Endothelial cell of umbilical vein (primary cell): Measurements from ENCODE around the gene PDE7B.

Experiments used
- CTCF ChIP-seq, 2 donors: IDR thresholded peaks; 1 replicate in 1 of 2; 2 replicates in 1 of 2; pipeline ENCODE4 v1.5.1; 2011; ENCODE audit warnings: low read length in 2 of 2, mild to moderate bottlenecking in 2 of 2, moderate library complexity in 2 of 2, control low read depth in 1 of 2, inconsistent platforms in 1 of 2, low read depth in 1 of 2; ENCODE audit not compliant: insufficient read depth in 1 of 2; ENCODE audit errors: extremely low read depth in 1 of 2
- EZH2 ChIP-seq: IDR thresholded peaks from 2 replicates; pipeline ENCODE4 v1.6.1; 2012; ENCODE audit warnings: borderline replicate concordance, low read depth, mild to moderate bottlenecking, moderate library complexity, low read length, inconsistent platforms; ENCODE audit not compliant: severe bottlenecking
- MYC ChIP-seq: IDR thresholded peaks from one replicate; pipeline ENCODE4 v1.6.1; 2011; ENCODE audit warnings: mild to moderate bottlenecking, low read depth, low read length
- POLR2A ChIP-seq: IDR thresholded peaks from 2 replicates; pipeline ENCODE4 v1.6.1; 2012; ENCODE audit warnings: low read depth, mild to moderate bottlenecking, control low read depth, low read length
- POLR2AphosphoS5 ChIP-seq: IDR thresholded peaks from 2 replicates; pipeline ENCODE4 v1.6.1; 2012; ENCODE audit warnings: low read depth, mild to moderate bottlenecking, control low read depth, low read length, moderate library complexity; ENCODE audit not compliant: insufficient read depth

DNA sequence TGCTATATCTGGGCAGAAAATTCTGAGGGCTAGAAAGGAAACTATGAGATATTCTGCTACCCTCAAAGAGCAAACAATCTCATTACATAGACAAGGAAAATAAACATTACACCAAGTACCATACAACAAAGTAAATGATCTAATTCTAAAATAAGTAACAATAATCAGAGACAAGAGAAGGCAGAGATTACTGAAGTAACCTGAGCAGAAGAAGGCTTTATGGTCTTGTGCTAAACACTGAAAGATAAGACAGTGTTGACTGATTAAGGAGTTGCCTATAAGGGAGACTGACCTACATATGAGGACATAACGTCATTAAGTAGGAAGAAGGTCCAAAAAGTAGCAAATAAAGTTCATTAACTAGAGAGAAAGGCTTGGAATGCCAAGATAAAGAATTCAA is 264.4 kb downstream of the PDE7B start:
- TF ChIP-seq POLR2A (no peak), MYC (no peak), CTCF (IDR thresholded peaks at IDR 0.05; ENCODE audit: extremely low read depth in 1 of 2, insufficient read depth in 1 of 2, low read depth in 1 of 2, low read length in 2 of 2) (no peak), EZH2 (no peak), POLR2AphosphoS5 (no peak)
